ENCODE measurements around the gene ACOT12.
"Not testable (repeated sequence)": the region's sequence is repeated elsewhere in the genome, so short reads cannot be mapped to it uniquely, and the experiment has no call there.

The ACOT12 gene

DNA sequence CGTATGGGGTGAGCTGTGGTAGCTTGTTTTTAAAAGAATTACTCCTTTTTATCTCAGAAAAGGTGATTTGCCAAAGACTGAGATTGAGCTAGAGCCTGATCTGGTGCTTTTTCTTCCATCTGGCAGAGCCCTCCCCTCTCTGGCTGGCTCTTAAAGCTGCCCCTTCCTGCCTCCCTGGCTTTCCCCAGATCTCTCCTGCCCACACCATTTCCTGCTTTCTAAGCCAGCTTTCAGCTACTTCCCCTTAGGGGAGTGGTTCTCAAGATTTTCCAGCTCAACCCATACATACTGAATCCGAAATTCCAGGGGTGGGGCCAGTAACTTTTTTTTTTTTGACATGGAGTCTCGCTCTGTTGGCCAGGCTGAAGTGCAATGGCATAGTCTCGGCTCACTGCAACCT lies 4.8 kb upstream of the ACOT12 start:
- DNase-seq (ENCODE audit: low read depth): no peak

DNA sequence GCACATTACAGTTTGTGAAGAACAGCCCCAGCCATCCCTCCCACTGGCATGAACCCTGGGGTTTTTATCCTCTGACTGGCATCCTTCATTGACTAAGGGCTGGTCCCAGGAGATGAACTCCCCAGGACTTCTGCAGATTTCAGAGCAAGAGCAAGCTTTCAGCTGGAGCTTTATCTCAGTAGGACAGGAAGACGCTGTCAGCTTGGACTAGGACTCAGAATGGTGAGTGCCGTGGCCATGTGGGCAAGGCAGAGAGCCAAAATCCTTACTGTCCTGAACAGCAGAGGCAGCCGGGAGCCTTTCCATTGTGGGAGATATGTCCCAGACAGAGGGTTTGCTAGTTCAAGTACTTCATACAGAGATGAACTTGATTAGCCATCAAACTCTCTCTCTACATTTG lies 3.2 kb upstream of the ACOT12 start:
- DNase-seq (ENCODE audit: low read depth): no peak

DNA sequence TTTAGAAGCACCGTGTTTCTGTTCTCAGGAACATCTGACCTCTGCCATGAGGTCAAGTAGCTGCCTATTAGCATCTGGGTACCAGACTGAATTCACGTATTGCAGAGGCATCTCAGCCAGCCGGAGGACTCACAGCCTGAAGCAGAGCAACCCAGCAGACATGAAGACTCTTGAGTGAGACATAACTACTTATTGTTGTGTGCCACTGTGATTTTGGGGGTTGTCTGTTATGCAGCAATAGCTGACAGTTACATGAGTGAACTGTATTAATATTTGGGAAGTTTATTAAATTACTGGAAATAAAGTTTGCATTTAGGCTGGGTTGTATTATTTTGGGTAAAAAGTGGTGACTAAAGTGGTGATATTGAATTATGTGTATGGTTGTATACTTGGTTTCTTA lies 1.3 kb upstream of the ACOT12 start:
- no peak for DNase-seq (ENCODE audit: low read depth)

DNA sequence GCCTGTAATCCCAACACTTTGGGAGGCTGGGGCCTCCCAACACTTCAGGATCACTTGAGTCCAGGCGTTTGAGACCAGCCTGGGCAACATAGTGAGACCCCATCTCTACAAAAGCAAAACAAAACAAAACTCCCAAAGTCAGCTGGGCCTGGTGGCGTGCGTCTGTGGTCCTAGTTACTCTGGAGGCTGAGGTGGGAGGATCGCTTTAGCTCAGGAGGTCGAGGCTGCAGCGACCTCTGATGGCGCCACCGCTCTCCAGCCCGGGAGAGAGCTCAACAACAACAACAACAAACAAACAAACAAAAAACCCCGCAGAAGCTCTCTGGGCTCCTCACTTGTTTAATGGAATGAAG lies 528 bp downstream of the ACOT12 start:
- DNase-seq (ENCODE audit: low read depth): no peak

DNA sequence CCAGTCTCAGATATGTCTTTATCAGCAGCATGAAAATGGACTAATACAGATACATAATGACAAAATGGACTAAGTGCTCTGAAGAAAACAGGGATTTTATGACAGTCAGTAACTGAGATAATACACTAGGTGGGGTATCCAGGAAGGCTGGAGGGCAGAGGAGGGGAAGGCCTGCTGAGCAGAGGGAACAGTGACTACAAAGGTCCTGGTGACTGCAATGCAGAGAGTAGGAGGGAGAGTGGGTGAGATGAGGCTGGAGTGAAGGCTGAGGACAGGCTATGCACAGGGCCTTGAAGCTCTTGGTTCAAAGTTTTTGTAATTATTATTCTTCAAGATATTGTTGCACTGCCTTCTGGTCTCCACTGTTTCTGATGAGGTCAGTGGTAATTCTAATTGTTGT lies 4.9 kb downstream of the ACOT12 start:
- DNase-seq (ENCODE audit: low read depth): no peak

DNA sequence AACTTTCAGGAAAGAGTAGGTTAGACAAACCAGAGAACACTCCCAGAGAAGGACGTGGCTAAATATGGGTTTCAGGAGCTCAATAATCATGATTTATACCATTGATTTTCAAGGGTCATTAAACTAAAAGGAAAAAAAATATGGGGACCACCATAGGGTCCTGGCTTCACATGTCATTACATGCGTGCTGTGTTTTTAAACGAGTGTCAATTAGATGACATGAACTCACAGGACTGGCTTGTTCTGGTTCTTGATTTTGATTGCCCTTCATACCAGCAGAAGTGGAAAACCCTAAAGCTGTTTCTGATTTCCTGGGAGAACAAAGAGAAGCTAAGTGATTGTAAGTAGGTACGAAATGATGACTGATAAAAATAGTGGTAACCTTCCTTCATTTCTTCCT lies 5.8 kb downstream of the ACOT12 start:
- no peak for DNase-seq (ENCODE audit: low read depth)

DNA sequence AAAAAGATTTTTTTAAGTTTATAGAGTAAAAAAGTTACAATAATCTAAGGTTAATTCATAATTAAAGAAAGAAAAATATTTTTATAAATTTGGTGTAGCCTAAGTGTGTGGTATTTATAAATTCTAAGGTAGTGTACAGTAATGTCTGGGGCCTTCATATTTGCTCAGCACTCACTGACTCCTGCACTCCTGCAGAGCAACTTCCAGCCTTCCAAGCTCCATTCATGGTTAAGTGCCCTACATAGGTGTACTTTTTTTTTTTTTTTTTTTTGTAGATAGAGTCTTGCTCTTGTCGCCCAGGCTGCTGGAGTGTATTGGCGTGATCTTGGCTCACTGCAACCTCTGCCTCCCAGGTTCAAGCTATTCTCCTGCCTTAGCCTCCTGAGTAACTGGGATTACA lies 10.1 kb downstream of the ACOT12 start:
- no peak for DNase-seq (ENCODE audit: low read depth)

DNA sequence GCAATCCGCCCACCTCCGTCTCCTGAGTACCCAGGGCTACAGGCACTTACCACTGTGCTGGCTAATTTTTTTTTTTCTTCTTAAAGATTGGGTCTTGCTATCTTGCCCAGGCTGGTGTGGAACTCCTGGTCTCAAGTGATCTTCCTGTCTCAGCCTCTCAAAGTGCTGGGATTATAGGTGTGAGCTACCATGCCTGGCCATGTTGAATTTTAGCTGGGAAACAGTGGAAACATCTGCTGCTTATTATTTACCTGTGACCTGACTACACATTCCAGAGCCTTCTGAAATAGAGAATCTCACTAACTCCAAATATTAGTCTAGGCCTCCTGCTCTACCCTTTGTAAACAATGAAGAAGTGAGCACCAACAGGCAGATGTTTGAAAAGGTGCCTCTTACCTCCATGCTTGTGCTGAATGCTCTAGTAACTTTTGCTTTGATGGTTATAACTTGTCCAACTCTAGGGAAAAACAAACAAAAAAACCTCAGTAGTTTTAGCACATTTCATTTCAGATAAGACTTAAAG lies 22.5 kb downstream of the ACOT12 start:
- DNase-seq (ENCODE audit: low read depth): no peak

DNA sequence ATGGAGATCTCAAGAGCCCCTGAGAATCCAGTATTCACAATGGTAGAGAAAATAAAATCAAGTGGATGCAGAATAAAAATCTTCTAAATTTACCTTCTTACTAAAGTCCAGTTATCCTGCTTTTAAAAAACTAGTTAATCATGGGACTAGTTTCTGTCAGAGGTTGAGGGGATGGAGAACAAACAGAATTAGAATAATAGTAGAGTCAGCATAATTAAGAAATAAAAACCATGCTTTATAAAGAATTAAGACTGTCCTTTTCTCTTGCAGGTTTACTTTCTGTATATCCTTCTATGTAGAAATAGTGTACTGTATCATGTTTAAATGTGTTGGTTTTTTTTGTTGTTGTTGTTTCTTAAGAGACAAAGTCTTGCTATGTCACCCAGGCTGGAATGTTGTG lies 23.0 kb downstream of the ACOT12 start:
- DNase-seq (ENCODE audit: low read depth): no peak

DNA sequence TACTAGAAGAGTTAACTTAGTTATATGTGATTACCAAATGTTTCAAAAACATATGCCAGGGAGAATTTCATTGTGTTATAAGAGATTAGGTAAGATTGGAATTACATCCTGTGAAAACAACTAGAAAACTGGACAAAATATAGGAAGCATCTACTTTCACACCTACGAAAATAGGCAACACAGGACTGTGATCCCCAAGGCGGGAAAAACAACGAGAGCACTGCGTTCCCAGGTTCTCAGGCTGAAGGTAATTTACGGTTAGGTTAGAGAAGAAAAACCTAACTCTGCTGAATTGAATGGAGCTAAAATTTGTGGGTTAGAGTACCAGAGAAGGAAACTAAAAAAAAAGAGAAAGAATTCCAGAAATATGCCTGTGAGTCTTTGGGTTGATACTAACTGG lies 28.4 kb downstream of the ACOT12 start:
- DNase-seq (ENCODE audit: low read depth): no peak

DNA sequence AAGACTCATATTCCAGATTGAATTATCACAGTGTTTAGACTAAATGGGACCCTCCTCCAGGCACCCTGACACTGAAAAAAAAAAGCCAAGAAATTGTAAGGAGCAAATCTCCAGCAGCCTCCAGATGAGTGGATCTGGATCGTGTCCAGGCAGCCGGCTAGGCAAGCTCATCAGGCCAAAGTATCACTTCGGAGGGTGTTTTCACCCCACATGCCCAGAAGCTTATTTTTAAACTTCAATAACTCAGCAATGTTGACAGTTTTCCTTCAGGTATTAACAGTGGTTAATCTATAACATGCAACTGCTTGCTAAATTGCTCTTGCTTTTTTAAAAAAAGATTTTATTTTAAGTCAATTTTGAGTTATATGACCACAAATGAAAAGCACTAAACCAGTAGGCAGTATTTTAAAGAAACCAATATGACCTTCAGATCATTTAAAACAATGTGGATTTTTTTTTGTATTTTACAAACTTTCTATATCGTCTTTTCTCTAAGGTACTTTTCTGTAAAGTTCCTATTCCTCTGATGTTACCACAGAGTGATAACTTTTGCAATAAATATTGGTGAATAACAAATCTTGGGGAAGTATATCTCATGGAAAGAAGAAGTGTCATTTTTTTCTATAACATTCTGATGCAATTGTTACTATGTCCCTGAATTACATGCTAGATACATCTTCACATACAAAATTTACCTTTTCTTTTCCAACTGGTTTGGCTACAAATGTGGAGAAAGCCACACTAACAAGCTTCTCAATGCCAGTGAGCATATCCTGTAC lies 30.7 kb downstream of the ACOT12 start:
- no peak for DNase-seq (ENCODE audit: low read depth)

DNA sequence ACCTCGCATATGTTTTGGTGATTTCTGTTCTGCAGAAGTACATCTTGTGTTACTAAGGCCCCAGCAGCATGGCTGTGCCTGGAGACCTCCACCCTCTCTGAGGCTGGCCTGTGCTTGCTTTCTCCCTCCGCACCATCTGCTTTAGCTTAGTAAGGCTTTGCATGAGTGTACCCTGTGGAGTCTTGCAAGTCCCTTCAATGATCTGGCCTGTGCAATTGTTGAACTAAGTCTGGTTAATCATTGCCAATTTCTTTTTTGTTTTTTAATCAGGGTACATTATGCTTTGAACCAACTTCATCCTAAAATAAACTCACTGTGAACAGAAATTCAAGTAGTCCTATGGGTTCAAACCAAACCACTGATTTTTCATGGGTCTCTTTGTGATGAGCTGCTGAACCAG lies 32.3 kb downstream of the ACOT12 start:
- DNase-seq (ENCODE audit: low read depth): no peak

DNA sequence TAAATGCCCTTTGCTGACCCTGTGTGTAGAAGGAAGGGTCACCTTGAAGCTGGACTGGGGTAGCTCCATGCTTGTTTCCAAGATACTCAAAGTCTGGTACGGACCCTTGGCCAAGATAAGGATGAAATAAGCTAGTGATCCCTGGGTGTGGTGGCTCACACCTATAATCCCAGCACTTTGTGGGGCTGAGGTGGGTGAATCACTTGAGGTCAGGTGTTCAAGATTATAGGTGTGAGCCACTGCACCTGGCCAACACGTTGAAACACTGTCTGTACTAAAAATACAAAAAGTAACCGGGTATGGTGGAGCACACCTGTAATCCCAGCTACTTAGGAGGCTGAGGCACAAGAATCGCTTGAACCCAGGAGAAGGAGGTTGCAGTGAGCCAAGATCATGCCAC lies 33.3 kb downstream of the ACOT12 start:
- DNase-seq (ENCODE audit: low read depth): no peak

DNA sequence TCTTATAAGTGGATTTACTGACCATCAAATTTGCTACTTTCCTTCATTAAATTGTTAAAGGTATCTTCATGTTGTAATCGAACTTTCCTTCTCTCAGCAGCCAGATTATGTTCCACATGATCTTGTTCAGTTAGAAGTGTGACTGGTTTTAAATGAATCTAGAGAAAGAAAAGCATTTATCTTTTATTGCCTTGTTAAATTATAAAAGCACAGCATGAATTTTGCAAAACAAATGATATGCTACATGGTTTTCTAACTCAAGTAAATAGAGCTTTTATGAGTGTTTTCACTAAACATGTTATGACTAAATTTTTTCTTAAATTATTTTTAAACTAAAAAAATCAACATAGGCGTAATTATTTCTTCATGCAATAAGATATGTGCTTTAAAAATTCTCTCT lies 34.1 kb downstream of the ACOT12 start:
- DNase-seq (ENCODE audit: low read depth): no peak

DNA sequence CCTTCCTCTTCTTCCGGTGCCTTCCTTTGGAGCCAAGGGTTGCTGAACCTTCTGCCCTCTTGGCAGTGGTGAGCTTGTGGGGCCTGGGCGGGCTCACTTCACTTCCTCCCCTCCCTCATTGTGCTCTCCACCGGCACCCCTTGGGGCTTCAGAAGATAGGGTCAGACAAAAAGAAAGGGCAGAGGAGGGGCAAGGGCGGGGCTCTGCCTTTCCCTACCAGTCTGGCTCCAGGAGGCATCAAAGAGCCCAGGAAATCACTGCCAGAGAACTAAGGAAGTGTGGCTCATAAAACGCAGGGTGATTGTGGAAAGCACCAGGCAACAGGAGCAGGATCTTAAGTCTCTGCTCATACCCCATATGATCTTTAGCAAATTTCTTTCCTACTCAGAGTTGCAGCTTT lies 34.8 kb downstream of the ACOT12 start:
- DNase-seq (ENCODE audit: low read depth): no peak

DNA sequence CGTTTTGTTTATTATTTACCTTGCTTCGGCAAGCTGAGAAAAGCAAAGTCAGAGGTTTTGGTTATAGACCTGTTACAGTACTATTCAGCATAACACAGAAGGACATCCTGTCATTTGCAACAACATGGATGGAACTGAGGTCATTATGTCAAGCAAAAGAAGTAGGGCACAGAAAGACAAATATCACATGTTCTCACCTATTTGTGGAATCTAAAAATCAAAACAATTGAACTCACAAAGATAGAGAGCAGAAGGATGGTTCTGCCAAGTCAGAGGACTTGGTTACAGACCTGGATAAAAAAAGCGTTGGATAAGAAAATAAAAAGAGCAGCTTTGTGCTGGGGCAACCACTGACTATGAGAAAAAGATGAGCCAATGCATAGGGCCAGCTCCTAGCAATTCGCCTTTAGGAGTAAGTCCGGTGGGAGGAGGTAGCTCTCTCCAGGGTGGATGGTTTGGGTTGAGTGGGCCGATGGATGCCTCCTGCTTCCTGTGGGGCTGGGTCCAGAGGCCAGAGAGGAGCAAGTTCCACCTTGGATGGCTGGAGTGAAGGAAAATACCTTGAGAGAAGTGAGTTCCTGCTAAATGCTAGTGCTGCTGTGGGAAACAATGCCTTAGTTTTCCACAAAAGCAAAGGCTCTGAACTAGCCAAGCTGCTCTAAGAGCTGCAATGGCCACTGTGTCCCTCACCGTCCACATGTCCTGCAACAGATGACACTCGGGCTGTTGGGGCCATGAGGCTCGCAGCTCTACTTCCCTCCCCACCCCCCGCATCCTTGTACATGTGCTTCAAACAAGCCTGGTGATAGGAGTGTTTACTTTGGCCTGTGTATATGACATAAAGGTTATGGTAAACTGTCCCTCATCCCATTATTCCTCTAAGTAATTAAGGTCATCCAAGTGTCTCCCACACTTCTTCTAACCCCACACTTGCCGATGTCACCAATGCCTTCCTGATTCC lies 38.4 kb downstream of the ACOT12 start:
- DNase-seq (ENCODE audit: low read depth): no peak

DNA sequence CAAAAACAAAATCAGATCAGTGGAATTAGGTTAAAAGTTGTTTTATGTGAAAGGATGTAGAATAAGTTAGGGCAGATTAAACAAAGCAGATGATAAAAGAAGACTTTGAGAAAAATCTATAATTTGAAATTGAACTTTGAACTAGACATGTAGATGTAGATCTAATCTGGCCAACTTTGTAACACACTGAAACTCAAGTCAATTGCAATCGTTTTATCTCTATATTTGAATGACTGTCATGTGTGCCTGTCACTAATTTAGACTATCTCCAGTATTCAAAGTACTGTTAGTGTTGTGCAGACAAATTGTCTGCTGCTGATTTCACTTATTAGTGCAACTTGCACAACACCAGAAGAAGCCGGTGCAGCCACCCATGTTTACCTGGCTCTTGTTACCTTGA lies 39.8 kb downstream of the ACOT12 start:
- DNase-seq (ENCODE audit: low read depth): no peak

DNA sequence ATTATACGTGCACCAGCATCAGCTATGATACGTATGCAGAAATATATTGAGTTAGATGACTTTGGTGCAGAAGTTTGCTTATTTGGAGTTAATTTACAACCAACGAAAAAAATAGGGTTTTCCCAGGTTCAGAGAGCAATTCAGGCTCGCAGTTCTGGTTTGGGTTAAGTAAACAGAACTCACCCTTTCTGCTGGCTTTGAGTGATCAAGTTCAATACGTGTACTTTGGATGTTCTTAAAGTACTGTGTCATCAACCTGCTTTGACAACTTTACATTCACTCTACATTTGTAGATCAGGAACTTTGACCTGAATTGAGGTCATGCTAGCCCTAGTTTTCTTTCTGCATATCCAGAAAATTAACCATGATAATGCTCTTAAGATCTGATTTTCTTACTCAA lies 40.7 kb downstream of the ACOT12 start:
- no peak for DNase-seq (ENCODE audit: low read depth)

DNA sequence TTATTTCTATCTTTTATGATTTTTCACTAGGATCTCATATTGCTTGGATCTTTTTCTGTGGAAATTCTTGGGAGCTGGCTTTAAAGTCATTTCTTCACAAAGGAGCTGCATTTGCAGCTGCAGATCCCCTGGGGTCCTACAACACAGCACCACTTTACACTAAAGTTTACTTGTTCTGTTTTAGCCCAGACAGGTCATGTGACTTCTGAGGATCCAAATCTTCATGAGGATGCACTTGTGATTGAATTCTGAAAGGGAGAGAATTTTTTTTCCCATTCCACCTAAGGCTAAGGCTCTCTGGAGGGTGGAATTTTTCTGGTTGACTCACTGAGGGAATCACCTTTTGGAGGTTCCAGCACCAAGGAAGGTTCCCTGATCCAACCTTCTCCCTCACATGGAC lies 43.4 kb downstream of the ACOT12 start:
- DNase-seq (ENCODE audit: low read depth): no peak

DNA sequence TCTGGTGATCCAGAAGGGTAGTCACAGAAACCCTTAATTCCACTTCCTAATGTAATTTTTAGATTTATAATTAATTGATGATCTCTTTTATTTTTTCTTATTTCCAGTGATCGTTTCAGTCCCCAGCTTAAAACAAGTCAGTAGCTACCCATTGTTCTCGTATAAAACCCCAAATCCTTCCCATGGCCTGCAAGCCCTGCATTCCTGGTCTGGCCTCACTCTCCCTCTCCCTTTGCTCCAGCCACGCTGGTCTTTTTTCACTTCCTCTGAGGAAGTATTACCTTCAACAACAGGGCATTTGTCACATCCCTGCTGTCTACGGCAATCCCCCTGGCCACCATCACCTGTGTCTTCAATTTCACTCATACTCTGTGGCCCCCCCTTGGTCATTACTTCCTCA lies 44.8 kb downstream of the ACOT12 start:
- no peak for DNase-seq (ENCODE audit: low read depth)

DNA sequence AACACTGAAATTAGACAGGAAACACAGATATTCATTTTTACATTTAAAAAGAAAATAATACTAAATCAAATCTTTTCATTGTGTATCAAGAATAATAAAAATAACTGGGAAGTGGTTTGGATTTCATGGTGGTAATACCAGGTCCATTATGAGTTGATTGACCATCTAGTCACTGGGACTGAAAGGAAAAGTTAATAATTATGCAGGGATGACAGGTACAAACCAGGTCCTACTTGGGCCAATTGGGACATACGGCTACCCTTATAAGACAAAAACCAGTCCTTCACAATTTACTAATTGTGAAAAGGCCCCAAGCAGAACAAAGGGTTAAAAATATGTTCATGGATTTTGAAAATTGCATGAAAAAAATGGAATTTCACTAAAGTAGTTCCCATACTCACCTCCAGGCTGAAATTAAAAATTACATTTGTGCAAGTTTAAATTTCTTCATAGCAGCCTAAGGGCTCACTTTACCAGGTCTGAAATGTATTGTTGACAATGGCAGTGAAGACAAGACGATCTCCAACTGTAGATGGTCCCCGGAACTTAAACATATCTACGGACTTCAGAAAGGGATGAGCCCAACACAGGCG lies 48.4 kb downstream of the ACOT12 start:
- DNase-seq (ENCODE audit: low read depth): no peak

DNA sequence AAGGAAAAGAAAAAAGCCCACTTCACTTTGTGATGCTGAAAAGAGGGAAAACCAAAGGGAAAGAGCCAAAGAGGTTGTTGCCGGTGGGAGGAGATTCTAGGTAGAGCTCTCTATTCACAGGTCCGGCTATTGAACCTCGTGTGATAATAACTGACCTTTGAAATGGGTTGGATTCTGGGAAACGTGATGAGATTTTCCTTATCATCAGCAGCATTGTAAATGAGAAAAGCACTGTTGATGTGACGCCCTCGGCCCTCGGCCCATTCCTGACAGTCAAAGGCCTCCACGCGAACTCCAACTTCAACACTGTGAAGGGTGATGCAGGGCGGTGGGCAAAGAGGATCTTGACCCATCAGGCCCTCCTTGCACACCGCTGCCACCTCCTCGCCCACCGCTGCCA lies 49.2 kb downstream of the ACOT12 start:
- no peak for DNase-seq (ENCODE audit: low read depth)

DNA sequence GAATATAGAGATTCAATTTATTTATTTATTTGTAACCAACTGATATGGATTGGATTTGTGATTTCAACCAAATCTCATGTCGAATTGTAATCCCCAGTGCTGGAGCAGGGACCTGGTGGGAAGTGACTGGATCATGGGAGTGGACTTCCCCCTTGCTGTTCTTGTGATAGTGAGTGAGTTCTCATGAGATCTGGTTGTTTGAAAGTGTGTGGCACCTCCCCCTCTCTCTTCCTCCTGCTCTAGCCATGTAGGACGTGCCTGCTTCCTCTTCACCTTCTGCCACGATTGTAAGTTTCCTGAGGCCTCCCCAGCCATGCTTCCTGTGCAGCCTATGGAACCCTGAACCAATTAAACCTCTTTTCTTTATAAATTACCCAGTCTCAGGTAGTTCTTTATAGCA lies 55.7 kb downstream of the ACOT12 start:
- DNase-seq (ENCODE audit: low read depth): not testable (repeated sequence)

Data from HS-27A (cell line).